K562 (cell line): ENCODE measurements around the gene DNMT3A. TPM values are rescaled to one million over a fixed set of nuclear protein-coding genes. Genes with fewer than 3 reads are reported as not detected.
A peak's percentile ranks its signal among the peaks of the same experiment; 100 is the strongest.

Experiments used
- ATAC-seq: fragments of 200-7000 bp; cut with Tn5 transposase; 3 replicates; pipeline ENCODE4 v1.9.1; 2020; ENCODE audit warnings: moderate library complexity
- BruUV-seq: library from RNA; stranded (reverse); fragments of 400-500 nt; replicated peaks from 2 replicates; lab custom pipeline; 2021; lab: Mats Ljungman, UMichigan
- CTCF ChIA-PET: fragments of 300-600 bp; formaldehyde crosslinking; extraction: SDS; loops from one replicate; lab custom pipeline; 2021; ENCODE audit warnings: low intra/inter-chr PET ratio; lab: Yijun Ruan, JAX
- POLR2A ChIA-PET: fragments of 300-600, 350-650 bp; sonication (Branson Sonifier 250); formaldehyde crosslinking; extraction: SDS; loops from one replicate; lab custom pipeline; 2021; ENCODE audit warnings: antibody characterized with exemption, inconsistent platforms; lab: Yijun Ruan, JAX
- DNase-seq, 4 experiments: peaks; one replicate each; pipeline versions ENCODE4 v3.0.0 to v3.0.0-alpha.2; 2011 to 2018; ENCODE audit warnings: low spot score in 3 of 4, mixed read lengths in 3 of 4; ENCODE audit errors: extremely low read depth in 1 of 4
- FAIRE-seq: peaks from 2 replicates; lab custom pipeline; 2011; peaks lifted over from hg19 to GRCh38; lab: Jason Lieb, UNC
- H2AFZ ChIP-seq: 2 replicates; pipeline ENCODE4 v1.6.0; 2011; ENCODE audit warnings: low read depth, low read length, control low read depth, inconsistent platforms
- H3K27ac ChIP-seq: fragments of 200-600 bp; 3 replicates; pipeline ENCODE4 v1.8.0; 2011; ENCODE audit warnings: low read depth, mild to moderate bottlenecking, control low read depth, inconsistent platforms, low read length, moderate library complexity, mixed read lengths; ENCODE audit errors: extremely low read depth
- H3K27me3 ChIP-seq, 2 experiments: fragments of 300-600 bp in 1 of 2; 2 replicates in 1 of 2; 3 replicates in 1 of 2; pipeline versions ENCODE4 v1.6.0 to v1.8.0; 2011; ENCODE audit warnings: inconsistent platforms in 2 of 2, low read length in 2 of 2, mild to moderate bottlenecking in 1 of 2, mixed read lengths in 1 of 2, moderate library complexity in 1 of 2; ENCODE audit not compliant: control insufficient read depth in 2 of 2, insufficient read depth in 2 of 2
- H3K36me3 ChIP-seq: fragments of 300-600 bp; 3 replicates; pipeline ENCODE4 v1.8.0; 2011; ENCODE audit warnings: mild to moderate bottlenecking, low read length, inconsistent platforms; ENCODE audit not compliant: control insufficient read depth, insufficient read depth
- H3K4me1 ChIP-seq, 2 experiments: fragments of 200-600 bp in 1 of 2; replicated peaks in 1 of 2; 2 replicates in 1 of 2; 3 replicates in 1 of 2; pipeline versions ENCODE4 v1.5.1 to v1.8.0; 2011; ENCODE audit warnings: inconsistent platforms in 2 of 2, low read length in 2 of 2, mild to moderate bottlenecking in 1 of 2, mixed read lengths in 1 of 2, moderate library complexity in 1 of 2; ENCODE audit not compliant: control insufficient read depth in 2 of 2, insufficient read depth in 2 of 2
- H3K4me2 ChIP-seq: 2 replicates; pipeline ENCODE4 v1.6.1; 2011; ENCODE audit warnings: low read length, control low read depth, inconsistent platforms, mixed read lengths; ENCODE audit not compliant: insufficient read depth
- H3K4me3 ChIP-seq: fragments of 200-600 bp; sonication (generic), shearing (Covaris generic); 2 replicates; pipeline ENCODE4 v1.5.1; 2016; ENCODE audit warnings: control low read depth, inconsistent platforms
- H3K79me2 ChIP-seq: fragments of 200-600 bp; 3 replicates; pipeline ENCODE4 v1.8.0; 2011; ENCODE audit warnings: low read length, inconsistent platforms; ENCODE audit not compliant: control insufficient read depth, insufficient read depth
- H3K9ac ChIP-seq, 2 experiments: 2 replicates each; pipeline versions ENCODE4 v1.6.0 to v1.6.1; 2011; ENCODE audit warnings: low read depth in 2 of 2, low read length in 2 of 2, control low read depth in 1 of 2, inconsistent platforms in 1 of 2, mild to moderate bottlenecking in 1 of 2, mixed read lengths in 1 of 2; ENCODE audit not compliant: insufficient read depth in 1 of 2
- H3K9me1 ChIP-seq: one replicate; pipeline ENCODE4 v1.6.0; 2011; ENCODE audit warnings: inconsistent platforms, mild to moderate bottlenecking, low read length, moderate library complexity; ENCODE audit not compliant: control insufficient read depth, insufficient read depth
- H3K9me3 ChIP-seq: replicated peaks from 2 replicates; pipeline ENCODE4 v1.5.1; 2011; ENCODE audit warnings: low read depth, low read length, inconsistent platforms; ENCODE audit not compliant: control insufficient read depth, insufficient read depth
- H4K20me1 ChIP-seq: replicated peaks from 2 replicates; pipeline ENCODE4 v1.6.1; 2011; ENCODE audit warnings: low read length, inconsistent platforms, mixed read lengths; ENCODE audit not compliant: control insufficient read depth, insufficient read depth
- ARNT ChIP-seq, 2 experiments: fragments of 450-650 bp; IDR thresholded peaks; 2 replicates each; pipeline ENCODE4 v1.6.1; 2016; ENCODE audit warnings: mild to moderate bottlenecking in 1 of 2
- NRF1 ChIP-seq, 2 experiments: fragments of 450-650 bp; IDR thresholded peaks in 1 of 2; conservative IDR thresholded peaks in 1 of 2; 2 replicates each; pipeline ENCODE4 v1.6.1; 2014; ENCODE audit warnings: mild to moderate bottlenecking in 2 of 2
- TGIF2 ChIP-seq: sonication (generic); formaldehyde crosslinking; IDR thresholded peaks from 2 replicates; pipeline ENCODE4 v1.8.1; 2022; ENCODE audit warnings: mild to moderate bottlenecking, missing genetic modification reagents, moderate library complexity
- ZBTB34 ChIP-seq: fragments of 250-450 bp; sonication (Bioruptor Pico); IDR thresholded peaks from 2 replicates; pipeline ENCODE4 v1.8.0; 2021; ENCODE audit warnings: mild to moderate bottlenecking, moderate library complexity
- WGBS: fragments of 100-300 bp; shearing (Covaris generic); methylation state at CpG from one replicate; pipeline ENCODE4 v1.1.6; 2016; ENCODE audit warnings: low coverage, mixed read lengths; ENCODE audit not compliant: insufficient coverage; ENCODE audit errors: missing lambda C conversion rate; 5-methylcytosine and 5-hydroxymethylcytosine counted together
- in situ Hi-C: fragments of 300-500 bp; cut with MboI; formaldehyde crosslinking; loops from 4 replicates; pipeline ENCODE4 v1.15.0; 2018; ENCODE audit warnings: inconsistent platforms, mixed read lengths
- intact Hi-C: fragments of 100-400 bp; cut with micrococcal nuclease; formaldehyde crosslinking; loops from 2 replicates; pipeline ENCODE4 v1.14.2; 2022
- polyA plus RNA-seq, 8 experiments: library from polyadenylated mRNA; depleted of rRNA in 4 of 8; stranded (reverse) in 5 of 8; unstranded in 3 of 8; fragments of >200 nt; fragmentation: Nextera tagmentation in 2 of 8; fragmentation: Illumina TruSeq in 1 of 8; extraction: Ambion mirVana in 2 of 8; extraction: Trizol in 1 of 8; gene quantifications; 2 replicates each; pipeline versions ENCODE4 v1.2.1 to v1.2.3, GENCODE V29; 2011 to 2014; ENCODE audit warnings: inconsistent platforms in 1 of 8, missing spikeins in 1 of 8
- total RNA-seq, 7 experiments: library from RNA; depleted of rRNA in 6 of 7; stranded (reverse); fragments of >200 nt in 6 of 7; fragmentation: Illumina TruSeq in 2 of 7; extraction: Trizol in 2 of 7; gene quantifications; 2 replicates each; pipeline versions ENCODE4 v1.2.1 to v1.2.3, GENCODE V29; 2011 to 2021; ENCODE audit warnings: low replicate concordance in 1 of 7
- TF ChIP-seq, protein P1 (sequence below): fragments of 450-650 bp; formaldehyde crosslinking; IDR thresholded peaks from 2 replicates; pipeline ENCODE4 v1.4.0; 2020; ENCODE audit warnings: mild to moderate bottlenecking, mixed read lengths

DNMT3A gene
- total and polyA plus RNA-seq, 9 of the 15 experiments (the other 6 are each of a cell fraction or from before 2014, with no cell fraction given): 3.0 to 16.0 (median 6.1) TPM

GRCh38 chr2:25349397-25349796, 7.7 kb upstream of the DNMT3A start:
- DNase-seq (no peak), FAIRE-seq (no peak), ATAC-seq (no peak)
- Histone ChIP-seq H3K4me2 (no peak overlapping the region), H3K4me1 (no peaks in the 10 kb centered on the region; a peak in 1 of 5 replicates), H3K9ac (no peak overlapping the region), H3K79me2 (no peaks in the 10 kb centered on the region), H3K36me3 (no peaks in the 10 kb centered on the region), H3K27ac (no peak overlapping the region), H2AFZ (no peak overlapping the region), H3K9me1 (no peaks in the 10 kb centered on the region), H3K4me3 (no peak overlapping the region), H3K27me3 (peaks cover 28 to 52% of the 10 kb centered on the region in 2 experiments)
- no TSS peak for BruUV-seq
- CTCF ChIA-PET: no interaction called here
- in situ Hi-C loops: no loop called here
- 45% methylated on average over 7 of the region's 7 CpGs for WGBS
- TF ChIP-seq NRF1 (conservative IDR thresholded peaks at IDR 0.05 in 1 of 2, IDR thresholded peaks at IDR 0.05 in 1 of 2) (peak; percentile 18 to 19; a peak in 2 of 4 replicates), TGIF2 (CRISPR knock-in tag) (no peak), ZBTB34 (CRISPR knock-in tag) (no peak), ARNT (IDR thresholded peaks at IDR 0.05) (no peak)
- TF ChIP-seq, protein P1, sequence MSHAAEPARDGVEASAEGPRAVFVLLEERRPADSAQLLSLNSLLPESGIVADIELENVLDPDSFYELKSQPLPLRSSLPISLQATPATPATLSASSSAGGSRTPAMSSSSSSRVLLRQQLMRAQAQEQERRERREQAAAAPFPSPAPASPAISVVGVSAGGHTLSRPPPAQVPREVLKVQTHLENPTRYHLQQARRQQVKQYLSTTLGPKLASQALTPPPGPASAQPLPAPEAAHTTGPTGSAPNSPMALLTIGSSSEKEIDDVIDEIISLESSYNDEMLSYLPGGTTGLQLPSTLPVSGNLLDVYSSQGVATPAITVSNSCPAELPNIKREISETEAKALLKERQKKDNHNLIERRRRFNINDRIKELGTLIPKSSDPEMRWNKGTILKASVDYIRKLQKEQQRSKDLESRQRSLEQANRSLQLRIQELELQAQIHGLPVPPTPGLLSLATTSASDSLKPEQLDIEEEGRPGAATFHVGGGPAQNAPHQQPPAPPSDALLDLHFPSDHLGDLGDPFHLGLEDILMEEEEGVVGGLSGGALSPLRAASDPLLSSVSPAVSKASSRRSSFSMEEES (CRISPR knock-in tag): no peak
- TF ChIP-seq, all 486 proteins: peak for 1
- intact Hi-C loops: no loop called here
- H4K20me1 ChIP-seq: no peaks in the 10 kb centered on the region
- no peaks in the 10 kb centered on the region for H3K9me3 ChIP-seq
- POLR2A ChIA-PET: interaction anchor here (0.6 to 1.2 kb wide), 3 partner anchors 13 to 1033 kb away, joined by 3 to 5 read pairs (median 4); no protein-coding TSS in a partner anchor
